Liver (tissue), 9 donors: ENCODE results near the gene PLOD3. TPM values are rescaled to one million over a fixed set of nuclear protein-coding genes. Genes with fewer than 3 reads are reported as not detected.

Experiments
- DNase-seq: peaks from one replicate; pipeline ENCODE4 v3.0.0-alpha.2; 2017; ENCODE audit warnings: low spot score
- H3K27ac ChIP-seq, 2 donors: one replicate each; pipeline ENCODE4 v1.7.0; 2013; ENCODE audit warnings: inconsistent platforms in 2 of 2, low read length in 2 of 2, control low read depth in 1 of 2, low read depth in 1 of 2, mild to moderate bottlenecking in 1 of 2
- H3K27me3 ChIP-seq, 4 donors: one replicate each; pipeline versions ENCODE4 v1.6.1 to v1.7.0; 2013; ENCODE audit warnings: low read length in 3 of 4, inconsistent platforms in 1 of 4, mild to moderate bottlenecking in 1 of 4, moderate library complexity in 1 of 4; ENCODE audit not compliant: control insufficient read depth in 4 of 4, insufficient read depth in 4 of 4
- H3K36me3 ChIP-seq, 4 donors: one replicate each; pipeline versions ENCODE4 v1.6.1 to v1.7.0; 2013; ENCODE audit warnings: low read length in 3 of 4, mild to moderate bottlenecking in 3 of 4, low read depth in 1 of 4, moderate library complexity in 1 of 4; ENCODE audit not compliant: control insufficient read depth in 4 of 4, insufficient read depth in 3 of 4
- H3K4me1 ChIP-seq, 4 donors: one replicate each; pipeline versions ENCODE4 v1.6.1 to v1.7.0; 2013; ENCODE audit warnings: low read length in 3 of 4, mild to moderate bottlenecking in 3 of 4, moderate library complexity in 1 of 4; ENCODE audit not compliant: control insufficient read depth in 4 of 4, insufficient read depth in 4 of 4
- H3K4me3 ChIP-seq, 3 donors: one replicate each; pipeline versions ENCODE4 v1.6.1 to v1.7.0; 2013; ENCODE audit warnings: low read length in 3 of 3, control low read depth in 1 of 3, low read depth in 1 of 3, mild to moderate bottlenecking in 1 of 3
- H3K9ac ChIP-seq, 2 donors: one replicate each; pipeline ENCODE4 v1.7.0; 2013; ENCODE audit warnings: low read length in 2 of 2, mild to moderate bottlenecking in 2 of 2, moderate library complexity in 2 of 2, control low read depth in 1 of 2, low read depth in 1 of 2
- H3K9me3 ChIP-seq, 4 donors: one replicate each; pipeline versions ENCODE4 v1.6.1 to v1.7.0; 2013; ENCODE audit warnings: low read length in 3 of 4; ENCODE audit not compliant: control insufficient read depth in 4 of 4
- ATF3 ChIP-seq: IDR thresholded peaks from 2 replicates; pipeline ENCODE4 v1.6.1; 2016; ENCODE audit warnings: antibody characterized with exemption
- CTCF ChIP-seq: fragments of 150-350 bp; IDR thresholded peaks from 2 replicates; pipeline ENCODE4 v1.5.1; 2017; ENCODE audit warnings: improper control_type of control experiment, low read depth, low read length; ENCODE audit not compliant: missing input control
- EGR1 ChIP-seq, 2 donors: IDR thresholded peaks; 2 replicates each; pipeline ENCODE4 v1.6.1; 2016 to 2018; ENCODE audit warnings: antibody characterized with exemption in 2 of 2, low read depth in 2 of 2
- FOXA1 ChIP-seq: IDR thresholded peaks from 2 replicates; pipeline ENCODE4 v1.6.1; 2016; ENCODE audit warnings: antibody characterized with exemption
- FOXA2 ChIP-seq: IDR thresholded peaks from 2 replicates; pipeline ENCODE4 v1.6.1; 2016; ENCODE audit warnings: antibody characterized with exemption
- GABPA ChIP-seq, 2 donors: IDR thresholded peaks in 1 of 2; conservative IDR thresholded peaks in 1 of 2; 2 replicates each; pipeline ENCODE4 v1.6.1; 2016; ENCODE audit warnings: antibody characterized with exemption in 2 of 2, mild to moderate bottlenecking in 1 of 2, moderate library complexity in 1 of 2
- HNF4A ChIP-seq, 2 donors: conservative IDR thresholded peaks; 2 replicates each; pipeline ENCODE4 v1.6.1; 2016; ENCODE audit warnings: antibody characterized with exemption in 2 of 2, mild to moderate bottlenecking in 2 of 2
- HNF4G ChIP-seq: IDR thresholded peaks from 2 replicates; pipeline ENCODE4 v1.6.1; 2016; ENCODE audit warnings: antibody characterized with exemption
- JUND ChIP-seq, 2 donors: IDR thresholded peaks; 2 replicates each; pipeline ENCODE4 v1.6.1; 2016; ENCODE audit warnings: antibody characterized with exemption in 2 of 2
- MAX ChIP-seq: IDR thresholded peaks from 2 replicates; pipeline ENCODE4 v1.6.1; 2016; ENCODE audit warnings: antibody characterized with exemption
- NR2F2 ChIP-seq: IDR thresholded peaks from 2 replicates; pipeline ENCODE4 v1.6.1; 2016; ENCODE audit warnings: antibody characterized with exemption
- RAD21 ChIP-seq, 2 donors: IDR thresholded peaks; 2 replicates each; pipeline ENCODE4 v1.6.1; 2016; ENCODE audit warnings: antibody characterized with exemption in 2 of 2, mild to moderate bottlenecking in 2 of 2
- REST ChIP-seq: IDR thresholded peaks from 2 replicates; pipeline ENCODE4 v1.6.1; 2016; ENCODE audit warnings: antibody characterized with exemption, mild to moderate bottlenecking
- RXRA ChIP-seq, 2 donors: IDR thresholded peaks; 2 replicates each; pipeline ENCODE4 v1.6.1; 2017 to 2018; ENCODE audit warnings: antibody characterized with exemption in 2 of 2, mild to moderate bottlenecking in 1 of 2
- SP1 ChIP-seq: IDR thresholded peaks from 2 replicates; pipeline ENCODE4 v1.6.1; 2018; ENCODE audit warnings: antibody characterized with exemption, mild to moderate bottlenecking
- TAF1 ChIP-seq: conservative IDR thresholded peaks from 2 replicates; pipeline ENCODE4 v1.6.1; 2016; ENCODE audit warnings: antibody characterized with exemption, mild to moderate bottlenecking
- ZBTB33 ChIP-seq: IDR thresholded peaks from 2 replicates; pipeline ENCODE4 v1.6.1; 2016; ENCODE audit warnings: antibody characterized with exemption
- WGBS: extraction: QIAGEN DNeasy Blood & Tissue Kit; methylation state at CpG from one replicate; pipeline ENCODE4 v1.1.7; 2013; 5-methylcytosine and 5-hydroxymethylcytosine counted together
- polyA plus RNA-seq, 2 donors: library from polyadenylated mRNA; stranded (reverse) in 1 of 2; unstranded in 1 of 2; fragments of 200-250 nt in 1 of 2; fragments of >200 nt in 1 of 2; fragmentation: Nextera tagmentation in 1 of 2; extraction: Ambion mirVana in 1 of 2; gene quantifications; one replicate each; pipeline versions ENCODE4 v1.2.1 to v1.2.3, GENCODE V29; 2013 to 2015
- total RNA-seq, 2 donors: library from RNA; depleted of rRNA; stranded (reverse); fragments of >200 nt; gene quantifications; one replicate each; pipeline ENCODE4 v1.2.3, GENCODE V29; 2014
- donor health status: healthy.
- donor health status: healthy.
- donor health status: healthy.
- donor health status: healthy.
- donor health status: healthy.

PLOD3 gene
- total and polyA plus RNA-seq, 4 donors = 19.4 to 42.9 (median 27.7) TPM

GRCh38 chr7:101163279-101164070, 53.9 kb downstream of the PLOD3 start:
- H3K36me3 ChIP-seq = peaks cover 0 to 13% (median 4%) of the 10 kb centered on the region in 4 donors
- no peak overlapping the region for H3K9ac ChIP-seq
- H3K27me3 ChIP-seq = peaks cover 5 to 7% (median 6%) of the 10 kb centered on the region in 4 donors
- peak overlapping the region in 1 of 3 donors; percentile 12 for H3K4me3 ChIP-seq
- DNase-seq = no peak
- H3K4me1 ChIP-seq = peaks cover 0 to 26% (median 11%) of the 10 kb centered on the region in 4 donors
- no peak overlapping the region for H3K27ac ChIP-seq
- WGBS = 4% methylated on average over 92 of the region's 92 CpGs
- TF ChIP-seq HNF4G (no peak), REST (no peak), FOXA2 (no peak)
- no peaks in the 10 kb centered on the region for H3K9me3 ChIP-seq

GRCh38 chr7:101162551-101163278, 54.7 kb downstream of the PLOD3 start:
- H3K9me3 ChIP-seq = no peaks in the 10 kb centered on the region
- peaks cover 0 to 7% (median 3%) of the 10 kb centered on the region in 4 donors for H3K27me3 ChIP-seq
- H3K27ac ChIP-seq = no peak overlapping the region
- TF ChIP-seq REST (no peak), CTCF (no peak), HNF4A (conservative IDR thresholded peaks at IDR 0.05) (no peak), SP1 (no peak), JUND (IDR thresholded peaks at IDR 0.05) (no peak), EGR1 (IDR thresholded peaks at IDR 0.05; ENCODE audit: low read depth in 2 of 2) (no peak), NR2F2 (no peak), TAF1 (no peak), HNF4G (no peak), GABPA (IDR thresholded peaks at IDR 0.05 in 1 of 2, conservative IDR thresholded peaks at IDR 0.05 in 1 of 2) (no peak), FOXA1 (no peak), RAD21 (IDR thresholded peaks at IDR 0.05) (no peak), ZBTB33 (no peak), MAX (no peak), ATF3 (no peak), RXRA (IDR thresholded peaks at IDR 0.05) (no peak)
- H3K4me1 ChIP-seq = peaks cover 0 to 26% (median 11%) of the 10 kb centered on the region in 4 donors
- 7% methylated on average over 74 of the region's 74 CpGs for WGBS
- H3K36me3 ChIP-seq = peaks cover 4 to 13% (median 5%) of the 10 kb centered on the region in 4 donors
- no peak overlapping the region for H3K9ac ChIP-seq
- H3K4me3 ChIP-seq = peak overlapping the region in 1 of 3 donors; percentile 12
- DNase-seq = no peak
